Measurements from ENCODE around the gene KTI12.

The KTI12 gene

GRCh38 chr1:51982161-51982560, 51.4 kb downstream of the KTI12 start:
- no peak for DNase-seq (ENCODE audit: low read depth in 2 of 2)

Measured in activated CD8-positive, alpha-beta memory T cell treated with anti-CD3 and anti-CD28 coated beads for 4 hours (primary cell).